Fibroblast of the aortic adventitia (primary cell): ENCODE measurements around the gene ELL2. TPM values are rescaled to one million over a fixed set of nuclear protein-coding genes. Genes with fewer than 3 reads are reported as not detected.

ENCODE experiments used
- DNase-seq: peaks from one replicate; pipeline ENCODE4 v3.0.0-alpha.2; 2010; ENCODE audit warnings: low read depth
- H3K4me3 ChIP-seq: 2 replicates; pipeline ENCODE4 v1.5.1; 2011; ENCODE audit warnings: low read depth, mild to moderate bottlenecking, control low read depth, low read length, moderate library complexity
- total RNA-seq: library from RNA; depleted of rRNA; stranded (reverse); fragments of >200 nt; gene quantifications from 2 replicates; pipeline ENCODE4 v1.2.3, GENCODE V29; 2012; ENCODE audit warnings: low replicate concordance
- TF ChIP-seq, protein P1 (sequence below): IDR thresholded peaks from 2 replicates; pipeline ENCODE4 v1.5.1; 2011; ENCODE audit warnings: mild to moderate bottlenecking, low read length, control low read depth, inconsistent platforms; ENCODE audit not compliant: insufficient read depth

Gene ELL2
- total RNA-seq, 1 donor = 51.1 TPM

DNA sequence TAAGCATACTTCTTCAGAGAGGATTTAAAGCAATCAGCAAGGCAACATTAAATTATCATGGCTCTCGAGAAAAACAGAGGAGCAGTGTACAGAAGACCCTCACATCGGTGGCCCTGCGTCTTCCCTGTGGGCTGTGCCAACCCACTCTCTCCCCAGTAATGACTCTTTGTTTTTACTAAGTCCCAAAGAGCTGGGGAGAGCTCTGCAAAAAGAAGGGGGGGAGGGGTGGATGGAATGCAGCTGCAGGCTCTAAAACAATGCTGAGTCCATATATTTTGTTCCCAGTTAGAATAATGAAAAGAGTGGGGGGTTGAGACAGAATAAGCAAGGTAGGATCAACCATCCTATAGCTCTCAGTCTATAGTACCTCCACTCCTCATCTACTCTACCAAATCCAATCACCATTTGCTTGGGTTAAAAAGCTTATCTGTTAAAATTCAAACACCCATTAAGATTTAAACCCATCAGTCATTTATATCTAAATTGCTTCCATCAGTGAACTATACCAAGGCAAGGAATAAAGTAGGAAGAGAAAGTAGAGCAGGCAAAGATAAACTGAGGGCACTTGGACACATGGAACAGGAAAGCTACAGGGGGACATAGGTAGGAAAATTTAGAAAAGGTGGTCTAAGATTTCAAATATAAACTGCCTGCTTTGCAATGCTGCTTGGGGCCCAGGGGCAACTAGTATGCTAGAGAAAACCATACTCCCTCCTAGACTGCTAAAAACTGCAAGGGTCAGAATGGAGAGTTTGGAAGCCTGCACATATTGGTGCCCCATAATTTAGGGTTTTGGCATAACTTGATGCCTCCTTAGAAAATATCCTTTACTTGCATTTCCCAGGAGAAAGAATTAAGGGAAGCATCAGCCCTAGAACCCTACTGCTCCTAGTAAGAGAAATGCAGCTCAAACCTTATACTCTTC, 20.6 kb downstream of the ELL2 start:
- H3K4me3 ChIP-seq = no peak overlapping the region
- no peak for DNase-seq
- TF ChIP-seq, protein P1, sequence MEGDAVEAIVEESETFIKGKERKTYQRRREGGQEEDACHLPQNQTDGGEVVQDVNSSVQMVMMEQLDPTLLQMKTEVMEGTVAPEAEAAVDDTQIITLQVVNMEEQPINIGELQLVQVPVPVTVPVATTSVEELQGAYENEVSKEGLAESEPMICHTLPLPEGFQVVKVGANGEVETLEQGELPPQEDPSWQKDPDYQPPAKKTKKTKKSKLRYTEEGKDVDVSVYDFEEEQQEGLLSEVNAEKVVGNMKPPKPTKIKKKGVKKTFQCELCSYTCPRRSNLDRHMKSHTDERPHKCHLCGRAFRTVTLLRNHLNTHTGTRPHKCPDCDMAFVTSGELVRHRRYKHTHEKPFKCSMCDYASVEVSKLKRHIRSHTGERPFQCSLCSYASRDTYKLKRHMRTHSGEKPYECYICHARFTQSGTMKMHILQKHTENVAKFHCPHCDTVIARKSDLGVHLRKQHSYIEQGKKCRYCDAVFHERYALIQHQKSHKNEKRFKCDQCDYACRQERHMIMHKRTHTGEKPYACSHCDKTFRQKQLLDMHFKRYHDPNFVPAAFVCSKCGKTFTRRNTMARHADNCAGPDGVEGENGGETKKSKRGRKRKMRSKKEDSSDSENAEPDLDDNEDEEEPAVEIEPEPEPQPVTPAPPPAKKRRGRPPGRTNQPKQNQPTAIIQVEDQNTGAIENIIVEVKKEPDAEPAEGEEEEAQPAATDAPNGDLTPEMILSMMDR = no peak

DNA sequence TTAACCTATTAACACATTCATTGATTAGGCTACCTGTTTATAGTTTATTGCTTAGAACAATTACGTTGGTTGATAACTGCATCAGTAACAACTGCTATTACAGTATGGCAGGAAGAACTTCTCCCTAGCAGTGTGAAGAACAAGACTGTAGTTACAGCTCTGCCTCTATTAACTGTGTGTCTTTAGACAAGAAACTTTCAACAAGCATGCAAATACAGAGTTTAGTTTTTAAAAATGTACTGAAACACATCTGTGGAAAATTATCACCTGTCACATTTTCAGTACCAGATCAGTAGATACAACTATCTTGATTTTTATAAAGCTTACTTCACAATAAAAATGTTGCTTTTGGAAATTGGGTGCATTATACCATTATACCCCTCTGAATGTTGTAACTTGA, 22.2 kb downstream of the ELL2 start:
- H3K4me3 ChIP-seq = no peak overlapping the region
- TF ChIP-seq, protein P1 = no peak

DNA sequence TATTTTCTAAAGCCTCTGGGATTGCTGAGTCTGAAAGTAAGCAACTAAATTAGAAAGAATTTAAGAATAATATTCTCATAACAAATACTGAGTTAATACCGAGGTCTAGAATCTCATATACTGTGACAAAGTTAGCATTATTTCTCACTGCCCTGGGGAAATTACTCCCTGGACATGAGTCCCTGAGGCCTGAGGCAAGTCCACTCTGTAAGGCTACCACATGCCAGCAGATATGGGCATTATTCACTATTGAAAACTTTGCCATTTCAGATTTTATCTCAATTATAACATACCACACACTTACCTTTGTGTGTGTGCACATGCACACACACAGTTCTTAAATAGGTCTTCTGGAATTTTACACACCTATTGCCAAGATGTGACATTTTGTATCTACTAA, 22.9 kb downstream of the ELL2 start:
- DNase-seq = no peak
- no peak overlapping the region for H3K4me3 ChIP-seq
- TF ChIP-seq, protein P1 = no peak

More for the DNA sequence above, 22.2 kb downstream of the ELL2 start:
- no peak for DNase-seq

DNA sequence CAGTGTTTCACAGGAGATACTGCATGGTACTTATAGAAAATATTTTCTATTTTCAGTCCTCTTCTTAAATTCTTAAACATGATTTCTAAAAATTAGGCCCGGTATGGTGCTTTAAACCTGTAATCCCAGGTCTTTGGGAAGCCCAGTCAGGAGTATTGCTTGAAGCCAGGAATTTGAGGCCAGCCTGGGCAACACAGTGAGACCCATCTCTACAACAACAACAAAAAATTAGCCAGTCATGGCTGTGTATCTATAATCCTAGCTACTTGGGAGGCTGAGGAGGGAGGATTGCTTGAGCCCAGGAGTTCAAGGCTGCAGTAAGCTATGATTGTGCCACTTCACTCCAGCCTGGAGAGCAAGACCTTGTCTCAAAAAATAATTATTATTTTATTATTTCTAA, 23.3 kb downstream of the ELL2 start:
- DNase-seq = no peak
- no peak overlapping the region for H3K4me3 ChIP-seq
- TF ChIP-seq, protein P1 = no peak

DNA sequence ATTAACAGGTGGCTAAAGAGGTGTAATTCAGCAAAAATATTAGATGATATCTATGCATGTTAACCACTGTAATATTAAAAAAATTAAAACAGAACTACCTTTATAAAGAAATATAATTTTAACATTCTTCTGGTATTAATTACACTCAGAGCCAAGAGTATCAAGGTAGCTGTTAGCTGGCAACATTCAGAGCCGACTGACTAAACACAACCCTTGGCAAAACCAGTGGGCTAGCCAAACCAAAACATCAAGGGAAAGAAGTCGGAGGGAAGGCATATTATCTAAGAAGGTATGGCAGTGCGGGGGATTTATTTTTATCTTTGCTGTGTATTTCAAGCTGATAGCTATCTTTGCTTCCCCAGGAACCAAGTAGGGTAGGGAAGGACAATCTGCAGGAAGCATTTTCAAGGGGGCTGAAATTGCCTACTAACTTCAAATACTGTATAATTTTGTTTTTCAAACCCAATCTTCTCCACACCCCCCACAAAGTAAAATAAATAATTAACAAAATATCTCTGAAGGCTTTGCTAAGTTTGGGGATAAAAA, 24.0 kb downstream of the ELL2 start:
- DNase-seq = no peak
- H3K4me3 ChIP-seq = no peak overlapping the region
- TF ChIP-seq, protein P1 = no peak

DNA sequence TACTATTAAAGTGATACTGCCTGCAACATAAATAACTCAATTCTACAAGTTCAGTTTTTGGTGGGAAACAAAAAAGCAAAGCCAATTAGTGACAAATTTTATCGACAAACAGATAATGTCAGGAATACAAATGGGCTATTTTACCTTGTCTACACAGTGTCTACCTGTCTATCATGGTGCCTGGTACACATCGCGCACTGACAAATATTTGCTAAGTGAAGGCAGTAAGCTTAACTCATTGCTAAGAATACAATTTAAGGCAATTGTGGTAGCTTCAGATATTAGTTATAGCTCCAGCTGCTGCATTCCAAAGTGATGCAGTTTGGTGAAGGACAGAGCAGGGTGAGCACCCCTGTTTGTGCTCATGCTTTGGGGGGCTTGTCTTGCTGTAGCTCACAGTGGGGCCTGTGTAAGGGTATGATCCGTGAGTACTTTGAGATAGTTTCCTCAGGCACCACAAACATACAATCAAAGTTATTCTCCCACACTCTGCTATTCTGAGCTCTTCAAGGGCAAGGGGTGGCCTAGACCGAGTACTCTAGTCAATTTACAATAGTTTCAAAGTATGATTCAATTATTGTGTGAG, 24.7 kb downstream of the ELL2 start:
- TF ChIP-seq, protein P1 = no peak
- H3K4me3 ChIP-seq = no peak overlapping the region
- DNase-seq = no peak
